PFSK-1 (cell line): ENCODE measurements around the gene LBH.

Experiments
- POLR2AphosphoS5 ChIP-seq: IDR thresholded peaks from 2 replicates; pipeline ENCODE4 v1.6.1; 2012; ENCODE audit warnings: low read depth, mild to moderate bottlenecking, control low read depth, low read length, moderate library complexity
- REST ChIP-seq, 2 experiments: IDR thresholded peaks; 2 replicates each; pipeline versions ENCODE4 v1.6.1 to v1.8.0; 2011 to 2012; ENCODE audit warnings: low read depth in 2 of 2, low read length in 2 of 2, control low read depth in 1 of 2, inconsistent platforms in 1 of 2, mild to moderate bottlenecking in 1 of 2, moderate library complexity in 1 of 2; ENCODE audit not compliant: insufficient read depth in 1 of 2
- SIN3A ChIP-seq: IDR thresholded peaks from 2 replicates; pipeline ENCODE4 v1.6.1; 2012; ENCODE audit warnings: mild to moderate bottlenecking, low read length, moderate library complexity, borderline replicate concordance; ENCODE audit not compliant: insufficient read depth
- TAF1 ChIP-seq: IDR thresholded peaks from 2 replicates; pipeline ENCODE4 v1.6.1; 2012; ENCODE audit warnings: low read length, control low read depth, borderline replicate concordance; ENCODE audit not compliant: insufficient read depth

DNA sequence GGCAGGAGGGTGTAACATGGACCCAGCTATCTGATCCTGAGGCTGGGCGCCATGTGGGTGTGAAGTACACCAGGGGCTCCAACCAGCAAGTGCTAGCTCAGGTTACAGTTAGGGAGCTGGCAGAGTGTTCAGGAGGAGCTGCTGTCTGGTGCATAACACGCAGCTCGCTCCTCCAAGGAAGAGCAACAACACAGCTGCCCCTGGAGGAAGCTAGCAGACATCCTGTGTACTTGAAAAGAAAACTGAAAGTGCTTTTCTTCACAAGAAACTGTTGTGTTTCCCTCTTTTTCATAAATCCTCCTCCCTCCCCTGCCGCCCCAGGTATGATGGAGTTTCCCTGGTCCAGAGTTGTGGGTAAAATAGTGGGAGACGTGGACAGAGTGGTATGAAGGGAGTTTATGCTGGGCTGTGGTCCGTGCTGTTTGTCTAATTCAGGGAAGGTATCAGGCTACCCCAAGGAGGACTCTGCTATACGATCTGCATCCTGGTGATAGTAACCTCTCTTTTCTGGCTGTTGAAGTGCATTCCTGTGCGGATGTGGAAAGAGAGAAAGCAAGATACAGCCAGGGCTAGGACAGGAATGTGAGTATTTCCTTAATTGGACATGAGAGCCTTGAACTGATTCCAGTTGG, 6.1 kb upstream of the LBH start:
- TF ChIP-seq POLR2AphosphoS5 (no peak), SIN3A (no peak), TAF1 (no peak), REST (IDR thresholded peaks at IDR 0.05; ENCODE audit: insufficient read depth in 1 of 2, low read depth in 2 of 2, low read length in 2 of 2) (no peak)
